GM18870 (cell line): ENCODE data around the gene PADI2.
A peak's percentile ranks its signal among the peaks of the same experiment; 100 is the strongest.

Experiments
- ATAC-seq: cut with Tn5 transposase; IDR thresholded peaks from one replicate; pipeline ENCODE4 v1.9.1; 2021; ENCODE audit warnings: moderate library complexity; ENCODE audit not compliant: unreplicated experiment

Gene PADI2

DNA sequence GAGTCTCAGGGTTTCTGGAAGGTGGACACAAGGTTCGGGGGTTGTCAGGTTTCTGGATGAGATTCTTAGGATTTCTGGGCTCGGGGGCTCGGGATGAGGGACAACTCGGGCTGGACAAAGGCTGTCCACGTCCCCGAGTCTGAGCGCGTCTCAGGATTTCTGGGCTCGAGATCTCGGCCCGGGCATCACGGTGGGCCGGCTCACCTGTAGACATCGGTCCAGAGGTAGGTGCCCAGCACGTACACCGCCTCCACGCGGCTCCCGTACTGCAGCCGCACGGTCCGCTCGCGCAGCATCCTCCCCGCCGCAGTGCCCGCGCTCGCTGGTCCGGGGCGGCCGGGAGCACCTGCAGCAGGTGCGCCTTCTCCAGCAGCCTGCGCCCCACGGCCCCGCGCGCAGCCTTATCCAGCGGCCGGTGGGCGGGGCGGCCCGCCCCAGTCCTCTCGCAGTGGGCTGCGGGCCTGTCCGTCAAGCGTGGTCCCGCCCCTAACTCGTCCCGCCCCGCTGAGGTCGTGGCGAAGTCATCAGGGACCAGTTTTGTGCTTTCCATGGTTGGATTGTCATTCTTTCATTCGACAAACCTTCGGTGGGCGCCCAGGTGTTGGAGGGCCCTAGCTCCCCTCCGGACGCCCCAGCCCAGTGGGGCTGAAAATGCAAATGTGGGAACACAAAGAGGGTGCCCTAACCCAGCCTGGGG lies at the start of gene PADI2:
Gene PADI2 (minus strand): TSS at position 376 of the 697 bp plus-strand sequence. CDS start 80 bp downstream, at position 296.
- no peak for ATAC-seq

GRCh38 chr1:17168091-17168876 lies 49.0 kb upstream of the PADI2 start:
- ATAC-seq, result no peak

DNA sequence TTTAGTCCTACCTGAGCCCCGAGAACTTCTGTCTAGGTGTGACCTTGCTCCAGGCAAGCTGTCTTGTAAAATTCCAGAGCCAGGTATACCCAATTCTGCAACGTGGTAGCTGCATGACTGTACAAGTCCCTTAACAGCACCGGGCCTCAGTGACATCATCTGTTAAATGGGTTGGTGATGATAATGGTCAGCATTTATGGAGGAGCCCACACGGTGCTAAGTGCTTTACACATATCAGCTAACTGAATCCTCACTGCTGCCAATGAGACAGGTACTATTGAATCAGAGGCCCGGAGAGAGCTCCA lies 48.5 kb upstream of the PADI2 start:
- ATAC-seq, result no peak

GRCh38 chr1:17167041-17167785 lies 48.0 kb upstream of the PADI2 start:
- ATAC-seq, result no peak

DNA sequence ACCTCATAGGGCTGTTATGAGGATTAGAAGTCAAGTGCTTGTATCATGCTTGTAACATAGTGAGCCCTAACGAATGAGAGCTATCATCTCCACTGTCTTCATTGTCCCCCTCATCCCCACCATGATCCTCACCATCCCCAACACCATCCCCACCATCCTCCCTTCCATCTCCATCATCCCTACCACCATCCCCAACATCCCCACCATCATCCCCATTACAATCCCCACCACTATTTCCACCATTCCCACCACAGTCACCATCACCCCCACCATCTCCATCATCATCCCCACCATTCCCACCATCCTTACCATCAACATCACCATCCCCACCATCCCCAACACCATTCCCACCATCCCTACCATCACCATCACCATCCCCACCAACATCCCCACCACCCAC lies 46.6 kb upstream of the PADI2 start:
- no peak for ATAC-seq

GRCh38 chr1:17163789-17164666 lies 44.8 kb upstream of the PADI2 start:
- no peak for ATAC-seq

DNA sequence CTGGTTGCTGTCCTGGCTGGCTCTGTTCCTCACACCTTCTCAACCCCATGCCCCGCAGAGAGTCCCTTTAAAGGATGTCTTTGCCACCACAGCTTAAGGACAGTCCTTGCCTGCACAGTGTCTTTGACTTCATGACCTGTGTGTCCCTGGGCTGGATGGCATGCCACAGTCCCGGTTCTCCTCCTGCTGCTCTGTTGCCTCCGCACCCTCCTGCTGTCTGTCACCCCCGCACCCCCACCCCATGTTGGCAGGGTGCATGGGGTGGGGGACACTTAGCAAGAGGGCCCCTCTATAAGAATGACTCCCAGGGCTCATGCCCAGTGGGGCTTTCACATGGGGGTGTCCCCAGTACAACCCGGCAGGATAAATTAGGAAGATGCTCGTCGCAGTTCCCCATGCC lies 44.1 kb upstream of the PADI2 start:
- no peak for ATAC-seq

- ATAC-seq, result no peak
These were observed 43.7 kb upstream of the PADI2 start for GRCh38 chr1:17162941-17163340.

GRCh38 chr1:17161926-17162800 lies 42.9 kb upstream of the PADI2 start:
- no peak for ATAC-seq

DNA sequence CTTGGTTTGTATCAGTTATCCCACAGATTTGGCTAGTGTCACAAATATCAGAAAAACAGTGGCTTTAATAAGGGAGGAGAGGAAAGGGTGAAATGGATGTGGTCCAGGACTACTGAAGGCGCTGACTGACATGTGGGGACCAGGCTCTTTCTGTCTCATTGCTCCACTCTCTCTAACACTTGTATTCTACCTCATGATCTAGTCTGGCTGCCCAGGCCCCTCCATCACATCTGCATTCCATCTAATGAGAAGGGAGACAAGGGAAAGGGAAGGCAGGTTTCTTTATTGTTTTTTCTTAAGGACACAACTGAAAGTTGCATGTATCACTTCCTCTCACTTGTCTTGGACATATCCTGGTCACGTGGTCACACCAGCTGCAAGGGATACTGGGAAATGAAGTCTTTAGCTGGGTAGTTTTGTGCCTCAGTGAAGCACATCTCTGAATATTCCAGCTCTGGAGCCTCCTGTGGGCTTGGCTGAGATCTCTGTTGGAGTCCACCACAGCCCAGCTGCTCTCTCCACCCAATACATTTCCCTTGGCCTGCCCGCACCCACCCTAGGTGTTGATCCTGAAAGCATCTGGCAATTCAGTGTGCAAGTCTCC lies 42.0 kb upstream of the PADI2 start:
- no peak for ATAC-seq

DNA sequence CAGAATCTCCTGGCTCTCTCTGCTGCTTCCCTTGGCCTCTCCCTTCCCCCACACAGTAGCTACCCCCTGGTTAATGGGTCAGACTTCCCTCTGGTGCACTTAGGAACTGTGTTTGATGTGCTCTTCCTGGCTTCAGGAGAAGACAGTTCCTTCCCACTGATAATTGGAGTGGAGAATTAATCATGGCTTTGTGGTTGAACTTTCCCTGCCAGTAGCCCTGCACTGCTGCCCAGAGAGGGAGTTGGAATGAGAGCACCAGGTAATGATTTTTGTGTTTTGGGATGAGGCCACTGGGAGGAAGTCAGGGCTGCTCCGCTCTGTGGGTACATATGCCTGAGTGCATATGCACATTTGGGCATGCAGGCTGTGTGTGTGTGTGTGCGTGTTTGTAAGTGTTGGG lies 39.7 kb upstream of the PADI2 start:
- ATAC-seq, result no peak

- no peak for ATAC-seq
These were observed 36.9 kb upstream of the PADI2 start for GRCh38 chr1:17156108-17156507.

- ATAC-seq, result no peak
These were observed 36.1 kb upstream of the PADI2 start for GRCh38 chr1:17155257-17155920.

DNA sequence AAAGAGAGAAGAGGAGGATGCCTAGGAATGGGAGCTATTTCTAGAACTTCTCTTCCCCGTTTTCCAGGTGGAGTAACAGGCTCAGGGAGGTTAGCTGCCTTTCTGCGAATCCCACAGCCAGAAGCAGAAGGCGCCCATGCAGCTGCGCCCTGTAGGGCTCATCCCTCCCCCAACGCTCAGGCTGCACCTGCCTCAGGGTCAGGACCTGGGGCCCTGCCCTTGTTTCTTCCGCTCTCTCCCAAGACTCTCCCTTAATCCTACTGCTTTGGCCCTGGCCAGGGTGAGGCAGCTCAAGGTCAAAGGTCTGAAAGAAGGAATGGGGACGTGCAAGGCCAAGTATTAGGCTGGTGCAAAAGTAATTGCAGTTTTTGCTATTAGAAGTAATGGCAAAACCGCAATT lies 30.5 kb upstream of the PADI2 start:
- no peak for ATAC-seq

DNA sequence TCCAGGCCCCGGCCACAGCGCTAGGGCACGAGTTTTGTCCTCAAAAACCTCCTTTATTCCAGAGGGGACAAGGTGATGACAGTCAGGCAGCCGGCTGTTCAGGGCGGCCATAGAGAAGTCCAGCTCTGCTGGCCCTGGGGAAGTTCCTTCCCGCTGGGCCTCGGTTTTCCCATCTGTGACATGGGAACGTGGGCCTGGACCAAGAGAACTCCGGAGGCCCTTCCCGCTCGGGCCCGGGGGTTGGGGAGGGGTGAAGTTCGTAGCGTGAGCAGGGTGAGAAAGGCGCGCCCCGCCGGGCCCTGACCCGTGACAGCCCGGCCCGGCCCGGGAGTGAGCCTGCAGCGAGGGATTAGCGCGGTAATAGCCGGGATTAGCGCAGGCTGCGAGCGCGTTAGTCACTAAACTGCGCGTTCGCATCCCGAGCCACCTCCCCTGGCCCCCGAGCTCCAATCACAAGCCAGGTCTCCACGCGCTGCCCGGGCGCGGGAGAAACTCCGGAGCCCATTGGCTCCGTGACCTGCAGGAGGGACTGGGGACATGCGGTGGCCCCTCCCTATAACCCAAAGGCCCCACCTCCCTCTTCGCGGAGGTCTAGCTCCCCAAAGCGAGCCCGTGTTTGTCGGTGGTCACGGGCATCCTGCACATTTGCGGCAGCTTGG lies 29.8 kb upstream of the PADI2 start:
- ATAC-seq, result no peak

DNA sequence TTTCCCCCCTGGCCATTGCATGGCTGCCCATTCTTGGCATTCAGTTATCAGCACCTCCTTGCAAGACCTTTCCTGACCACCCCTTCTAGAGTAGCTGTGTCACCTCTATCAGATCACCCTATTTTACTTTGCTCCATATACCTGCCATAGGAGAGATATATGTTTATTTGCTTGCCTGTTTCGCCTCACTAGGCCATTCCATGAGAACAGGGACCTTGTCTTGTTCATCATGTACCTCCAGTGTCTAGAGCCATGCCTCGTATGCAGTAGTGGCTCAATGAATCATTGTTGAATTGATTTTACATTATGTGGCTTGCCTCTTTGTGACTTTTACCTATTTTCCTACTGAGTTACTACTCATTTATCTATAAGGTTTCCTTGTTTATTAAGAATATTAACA lies 26.4 kb upstream of the PADI2 start:
- no peak for ATAC-seq

GRCh38 chr1:17143760-17144159 lies 24.5 kb upstream of the PADI2 start:
- no peak for ATAC-seq

GRCh38 chr1:17141441-17142197 lies 22.4 kb upstream of the PADI2 start:
- peak; percentile 38 for ATAC-seq
